H1 (cell line): ENCODE measurements around the gene HOXA10. TPM values are rescaled to one million over a fixed set of nuclear protein-coding genes. Genes with fewer than 3 reads are reported as not detected.

ENCODE experiments used
- polyA plus RNA-seq, 7 experiments: library from polyadenylated mRNA; depleted of rRNA in 3 of 7; stranded (reverse) in 5 of 7; unstranded in 2 of 7; fragments of >200 nt in 5 of 7; fragments of 200-250 nt in 2 of 7; gene quantifications; 1 replicate in 5 of 7; 2 replicates in 1 of 7; 4 replicates in 1 of 7; pipeline versions ENCODE4 v1.2.1 to v1.2.3, GENCODE V29; 2011 to 2013; ENCODE audit warnings: missing spikeins in 2 of 7, mixed read lengths in 2 of 7
- total RNA-seq: library from RNA; stranded (reverse); fragmentation: NEBNext Ultra II Directional; extraction: Animal tissue kit (Norgen Biotek cat#: 25700); gene quantifications from 2 replicates; pipeline ENCODE4 v1.2.1, GENCODE V29; 2021
- TF ChIP-seq, protein P1 (sequence below): IDR thresholded peaks from 2 replicates; pipeline ENCODE4 v1.6.1; 2011; ENCODE audit warnings: low read depth, mild to moderate bottlenecking, low read length; ENCODE audit not compliant: insufficient read depth

HOXA10 gene
- total and polyA plus RNA-seq, 2 of the 8 experiments (the other 6 are each of a cell fraction or from before 2014, with no cell fraction given) = not detected

DNA sequence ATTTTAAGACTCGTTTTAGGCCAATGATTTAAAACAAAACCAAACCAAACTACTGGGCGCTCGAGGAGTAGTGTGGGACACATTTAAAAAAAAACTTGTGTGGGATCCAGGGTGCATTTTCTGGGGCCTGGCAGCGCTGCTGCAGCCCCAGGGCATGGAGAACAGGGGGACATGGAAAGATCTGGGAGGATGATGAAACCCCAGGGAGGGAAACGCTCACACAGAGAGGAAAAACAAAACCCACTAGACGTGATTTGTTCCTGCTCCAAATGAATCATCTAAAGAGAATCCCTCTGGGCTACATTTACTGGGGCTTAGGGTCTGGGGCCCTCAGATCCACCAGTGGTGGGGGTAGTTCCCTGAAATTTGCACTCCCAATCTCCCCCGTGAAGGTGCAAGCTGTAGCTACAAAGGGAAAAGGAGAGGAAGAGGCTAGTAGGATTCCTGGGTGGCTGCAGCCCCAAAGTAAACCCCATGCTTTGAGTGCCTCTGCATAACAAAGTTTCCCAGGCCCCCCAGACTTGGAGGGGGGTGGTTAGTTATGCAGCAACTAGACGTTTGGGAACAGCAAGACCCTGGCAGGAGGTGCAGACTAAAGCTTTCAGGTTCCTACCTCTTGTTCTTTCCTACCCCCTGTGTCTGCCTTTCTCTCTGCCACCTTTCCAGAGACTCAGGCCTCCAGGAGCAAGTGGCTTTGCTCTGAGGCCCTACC is 40.3 kb upstream of the HOXA10 start (continued):
- TF ChIP-seq, protein P1, sequence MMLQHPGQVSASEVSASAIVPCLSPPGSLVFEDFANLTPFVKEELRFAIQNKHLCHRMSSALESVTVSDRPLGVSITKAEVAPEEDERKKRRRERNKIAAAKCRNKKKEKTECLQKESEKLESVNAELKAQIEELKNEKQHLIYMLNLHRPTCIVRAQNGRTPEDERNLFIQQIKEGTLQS = no peak
